ENCODE results near the gene PSME3. TPM values are rescaled to one million over a fixed set of nuclear protein-coding genes. Genes with fewer than 3 reads are reported as not detected.

The PSME3 gene
- total RNA-seq, 1 experiment from 2014 or later: 222 TPM

- no peaks in the 10 kb centered on the region for H3K9me3 Mint-ChIP-seq
- WGBS (ENCODE audit: extremely low coverage, insufficient read length, low lambda C conversion rate): no CpG with 5 or more reads among the region's 8 CpGs
Measured at GRCh38 chr17:42814633-42815399, 18.4 kb upstream of the PSME3 start.

More at GRCh38 chr17:42814633-42815399, 18.4 kb upstream of the PSME3 start:
- no peak overlapping the region for H4K8ac ChIP-seq (replicated peaks; ENCODE audit: insufficient read length, low read depth, low read length)
- H2BK120ac ChIP-seq (ENCODE audit: low read depth, low read length, poor library complexity, severe bottlenecking): no peak overlapping the region
- no peaks in the 10 kb centered on the region for H3K79me2 ChIP-seq (ENCODE audit: insufficient read depth, low read length)
- no peak overlapping the region for H4K5ac ChIP-seq (ENCODE audit: insufficient read length, low read depth, low read length)
- no peak overlapping the region for H3K27ac ChIP-seq (ENCODE audit: insufficient read length, low read depth, low read length)
- H3K23ac ChIP-seq (ENCODE audit: insufficient read length, low read depth, low read length): no peak overlapping the region
- H3K4ac ChIP-seq (ENCODE audit: low read depth, low read length): no peak overlapping the region
- H3K18ac ChIP-seq (ENCODE audit: insufficient read length, low read depth, low read length): no peak overlapping the region
- TF ChIP-seq, protein P1, sequence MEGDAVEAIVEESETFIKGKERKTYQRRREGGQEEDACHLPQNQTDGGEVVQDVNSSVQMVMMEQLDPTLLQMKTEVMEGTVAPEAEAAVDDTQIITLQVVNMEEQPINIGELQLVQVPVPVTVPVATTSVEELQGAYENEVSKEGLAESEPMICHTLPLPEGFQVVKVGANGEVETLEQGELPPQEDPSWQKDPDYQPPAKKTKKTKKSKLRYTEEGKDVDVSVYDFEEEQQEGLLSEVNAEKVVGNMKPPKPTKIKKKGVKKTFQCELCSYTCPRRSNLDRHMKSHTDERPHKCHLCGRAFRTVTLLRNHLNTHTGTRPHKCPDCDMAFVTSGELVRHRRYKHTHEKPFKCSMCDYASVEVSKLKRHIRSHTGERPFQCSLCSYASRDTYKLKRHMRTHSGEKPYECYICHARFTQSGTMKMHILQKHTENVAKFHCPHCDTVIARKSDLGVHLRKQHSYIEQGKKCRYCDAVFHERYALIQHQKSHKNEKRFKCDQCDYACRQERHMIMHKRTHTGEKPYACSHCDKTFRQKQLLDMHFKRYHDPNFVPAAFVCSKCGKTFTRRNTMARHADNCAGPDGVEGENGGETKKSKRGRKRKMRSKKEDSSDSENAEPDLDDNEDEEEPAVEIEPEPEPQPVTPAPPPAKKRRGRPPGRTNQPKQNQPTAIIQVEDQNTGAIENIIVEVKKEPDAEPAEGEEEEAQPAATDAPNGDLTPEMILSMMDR (conservative IDR thresholded peaks at IDR 0.05): no peak
- no peaks in the 10 kb centered on the region for H3K9me3 ChIP-seq (ENCODE audit: control insufficient read depth, low read depth, low read length)
- H3K56ac ChIP-seq (ENCODE audit: insufficient read length, low read depth, low read length): no peak overlapping the region
- no peak overlapping the region for H3K9ac ChIP-seq (ENCODE audit: extremely low read depth, insufficient read length, low read length)
- no peak overlapping the region for H3K4me2 ChIP-seq (ENCODE audit: insufficient read depth, insufficient read length, low read length)
- no peak overlapping the region for H3K14ac ChIP-seq (ENCODE audit: insufficient read depth, low read length)
- H2AFZ ChIP-seq (ENCODE audit: low read length): no peak overlapping the region
- H3K79me1 ChIP-seq (ENCODE audit: insufficient read depth, low read depth, low read length, poor library complexity, severe bottlenecking): no peaks in the 10 kb centered on the region
- H3K4me3 Mint-ChIP-seq: no peak overlapping the region
- no peak overlapping the region for H2BK5ac ChIP-seq (ENCODE audit: insufficient read length, low read length)
- H2BK15ac ChIP-seq (ENCODE audit: low read depth, low read length): no peak overlapping the region
- H3K36me3 Mint-ChIP-seq (ENCODE audit: insufficient read depth in 1 of 3, low read depth in 3 of 3): peaks cover 25 to 84% (median 69%) of the 10 kb centered on the region in 3 experiments; a peak in 6 of 7 replicates
- no peaks in the 10 kb centered on the region for H3K27me3 ChIP-seq (ENCODE audit: insufficient read depth, low read length)
- H2BK12ac ChIP-seq (ENCODE audit: insufficient read length, low read depth, low read length): no peak overlapping the region
- H3K27ac Mint-ChIP-seq: no peak overlapping the region
- H2AK5ac ChIP-seq (ENCODE audit: insufficient read length, low read length): no peak overlapping the region
- DNase-seq: no peak
- H3K4me1 ChIP-seq (ENCODE audit: insufficient read depth, low read length): no peaks in the 10 kb centered on the region
- no peak overlapping the region for H2BK20ac ChIP-seq (ENCODE audit: low read depth, low read length, poor library complexity, severe bottlenecking)
- H4K20me1 ChIP-seq (ENCODE audit: control insufficient read depth, insufficient read depth, insufficient read length): no peaks in the 10 kb centered on the region
- no peak overlapping the region for H3T11ph ChIP-seq (ENCODE audit: low read length)
- no peaks in the 10 kb centered on the region for H3K23me2 ChIP-seq (ENCODE audit: insufficient read length, low read depth, low read length, poor library complexity, severe bottlenecking)
- no peaks in the 10 kb centered on the region for H3K27me3 Mint-ChIP-seq (ENCODE audit: low read depth)
- H4K91ac ChIP-seq (ENCODE audit: insufficient read length, low read depth, low read length): no peak overlapping the region
- no peaks in the 10 kb centered on the region for H3K4me1 Mint-ChIP-seq
